ENCODE measurements around the gene MBLAC1. TPM values are rescaled to one million over a fixed set of nuclear protein-coding genes. Genes with fewer than 3 reads are reported as not detected.

Gene MBLAC1
- total and polyA plus RNA-seq, 9 of the 15 experiments (the other 6 are each of a cell fraction or from before 2014, with no cell fraction given), result 0.03 to 3.1 (median 0.52) TPM

DNA sequence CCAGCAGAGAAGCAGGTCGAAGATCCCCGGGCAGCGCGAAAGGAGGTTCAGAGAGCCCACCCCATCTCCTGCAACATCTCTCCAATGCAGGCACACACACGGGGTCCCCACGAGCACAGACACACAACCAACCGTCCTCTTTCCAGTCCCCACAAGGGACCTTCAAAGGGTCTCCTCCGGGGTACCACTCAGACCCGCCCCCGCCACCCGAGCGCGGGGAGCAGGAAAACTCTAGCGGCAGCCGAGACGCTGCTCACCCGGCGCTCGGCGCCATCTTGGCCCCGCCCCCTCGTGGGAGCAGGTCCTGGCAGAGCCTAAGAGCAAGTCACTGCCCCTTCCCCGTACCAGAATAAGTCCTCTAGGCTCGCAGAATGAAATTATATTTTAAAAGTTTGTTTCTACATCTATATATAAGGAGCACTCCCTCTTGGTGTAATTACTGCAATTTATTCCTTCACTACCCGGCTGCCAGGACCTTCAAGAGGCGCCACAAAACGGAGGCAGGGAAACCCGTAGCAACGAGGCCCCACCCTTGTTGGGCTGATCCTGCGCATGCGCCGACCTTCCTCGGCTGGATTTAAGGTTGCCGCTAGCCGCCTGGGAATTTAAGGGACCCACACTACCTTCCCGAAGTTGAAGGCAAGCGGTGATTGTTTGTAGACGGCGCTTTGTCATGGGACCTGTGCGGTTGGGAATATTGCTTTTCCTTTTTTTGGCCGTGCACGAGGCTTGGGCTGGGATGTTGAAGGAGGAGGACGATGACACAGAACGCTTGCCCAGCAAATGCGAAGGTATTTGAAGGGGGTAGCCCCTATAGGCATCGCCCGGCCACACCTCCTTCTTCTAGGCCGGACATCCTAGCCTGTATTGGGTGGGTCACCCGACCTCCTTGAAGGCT lies 7.4 kb upstream of the MBLAC1 start, which contains the start of the genes CNPY4 and TAF6 (continued):
- TF ChIP-seq EP300 (IDR thresholded peaks at IDR 0.05; ENCODE audit: low read length), result no peak; the same call in 1 of the 2 replicates
- TF ChIP-seq KAT2B (IDR thresholded peaks at IDR 0.05; ENCODE audit: low read depth, low read length), result no peak
- peak; percentile 16; the same call in 1 of the 2 replicates for TF ChIP-seq THAP12 (CRISPR knock-in tag; IDR thresholded peaks at IDR 0.05)
- peak; percentile 22 to 98; a peak in 3 of 4 replicates for TF ChIP-seq ARNT (IDR thresholded peaks at IDR 0.05)
- TF ChIP-seq NEUROD1 (IDR thresholded peaks at IDR 0.05; ENCODE audit: borderline replicate concordance, low read depth, low read length, partially characterized antibody), result peak; percentile 73
- TF ChIP-seq NFATC3 (IDR thresholded peaks at IDR 0.05), result no peak
- no peak for TF ChIP-seq ZNF282 (CRISPR knock-in tag; IDR thresholded peaks at IDR 0.05)
- no peak for TF ChIP-seq MAFF (IDR thresholded peaks at IDR 0.05; ENCODE audit: low read length)
- TF ChIP-seq BRF2 (IDR thresholded peaks at IDR 0.05; ENCODE audit: borderline replicate concordance, insufficient read depth, insufficient read length), result no peak
- no peak for TF ChIP-seq SIX5 (IDR thresholded peaks at IDR 0.05; ENCODE audit: borderline replicate concordance in 1 of 2, insufficient read depth in 1 of 2, low read depth in 1 of 2, low read length in 2 of 2)
- no peak for TF ChIP-seq RBM17 (IDR thresholded peaks at IDR 0.05; ENCODE audit: borderline replicate concordance, low read depth, low read length)
- no peak for TF ChIP-seq CEBPG (CRISPR knock-in tag; IDR thresholded peaks at IDR 0.05)
- no peak for TF ChIP-seq CEBPG (tag; conservative IDR thresholded peaks at IDR 0.05 in 1 of 2, IDR thresholded peaks at IDR 0.05 in 1 of 2)
- TF ChIP-seq GTF2F1 (IDR thresholded peaks at IDR 0.05; ENCODE audit: low read depth, low read length), result peak; percentile 54
- TF ChIP-seq PHF20 (IDR thresholded peaks at IDR 0.05; ENCODE audit: partially characterized antibody), result peak; percentile 84
- peak; percentile 85 for TF ChIP-seq RAD51 (IDR thresholded peaks at IDR 0.05; ENCODE audit: borderline replicate concordance, low read depth)
- TF ChIP-seq ZNF583 (CRISPR knock-in tag; IDR thresholded peaks at IDR 0.05), result peak; percentile 85
- no peak for TF ChIP-seq FOXK1 (CRISPR knock-in tag; IDR thresholded peaks at IDR 0.05; ENCODE audit: borderline replicate concordance)
- no peak for TF ChIP-seq ZC3H8 (IDR thresholded peaks at IDR 0.05)
- TF ChIP-seq GATA2 (CRISPR knock-in tag; IDR thresholded peaks at IDR 0.05), result no peak
- TF ChIP-seq CBFB (CRISPR knock-in tag; IDR thresholded peaks at IDR 0.05), result no peak
- no peak for TF ChIP-seq YBX1 (IDR thresholded peaks at IDR 0.05)
- TF ChIP-seq ZNF717 (CRISPR knock-in tag; IDR thresholded peaks at IDR 0.05), result no peak
- no peak for TF ChIP-seq FUS (optimal IDR thresholded peaks at IDR 0.05; ENCODE audit: low read depth, low read length)
- no peak for TF ChIP-seq TFAM (CRISPR knock-in tag; conservative IDR thresholded peaks at IDR 0.05)
- TF ChIP-seq FIP1L1 (IDR thresholded peaks at IDR 0.05; ENCODE audit: low read depth, low read length, poor library complexity, severe bottlenecking), result no peak
- TF ChIP-seq ZNF146 (CRISPR knock-in tag; IDR thresholded peaks at IDR 0.05; ENCODE audit: unreplicated experiment), result no peak
- TF ChIP-seq XRCC5 (IDR thresholded peaks at IDR 0.05; ENCODE audit: low read depth, low read length), result no peak
